Epithelial cell of prostate (primary cell): ENCODE data around the gene LRRC40.
"Not testable (repeated sequence)": the region's sequence is repeated elsewhere in the genome, so short reads cannot be mapped to it uniquely, and the experiment has no call there.

ENCODE experiments used
- DNase-seq: peaks from one replicate; pipeline ENCODE4 v3.0.0-alpha.2; 2011; ENCODE audit warnings: low read depth, low spot score
- H3K27ac ChIP-seq: fragments of 450-650 bp; 2 replicates; pipeline ENCODE4 v1.5.1; 2017; ENCODE audit warnings: mild to moderate bottlenecking

Gene LRRC40

GRCh38 chr1:70205434-70206118 is at the start of gene LRRC40:
Gene LRRC40, minus strand, starts transcription at chr1:70205579. Its CDS starts 39 bp downstream, at chr1:70205540.
- H3K27ac ChIP-seq: peak within 1 kb of the TSS; percentile 78
- peak; percentile 75 for DNase-seq

- H3K27ac ChIP-seq: no peak overlapping the region
- DNase-seq: no peak
Measured at GRCh38 chr1:70248729-70249128, 43.4 kb upstream of the LRRC40 start.

- DNase-seq: no peak
Measured at GRCh38 chr1:70247768-70248167, 42.4 kb upstream of the LRRC40 start.

GRCh38 chr1:70247122-70247521 is 41.7 kb upstream of the LRRC40 start:
- DNase-seq: no peak
- no peak overlapping the region for H3K27ac ChIP-seq

More at GRCh38 chr1:70247768-70248167, 42.4 kb upstream of the LRRC40 start:
- H3K27ac ChIP-seq: no peak overlapping the region

- no peak for DNase-seq
Measured at GRCh38 chr1:70239940-70240339, 34.6 kb upstream of the LRRC40 start.

GRCh38 chr1:70234733-70235132 is 29.4 kb upstream of the LRRC40 start:
- peak overlapping the region; percentile 18 for H3K27ac ChIP-seq
- DNase-seq: no peak

More at GRCh38 chr1:70239940-70240339, 34.6 kb upstream of the LRRC40 start:
- H3K27ac ChIP-seq: no peak overlapping the region

DNA sequence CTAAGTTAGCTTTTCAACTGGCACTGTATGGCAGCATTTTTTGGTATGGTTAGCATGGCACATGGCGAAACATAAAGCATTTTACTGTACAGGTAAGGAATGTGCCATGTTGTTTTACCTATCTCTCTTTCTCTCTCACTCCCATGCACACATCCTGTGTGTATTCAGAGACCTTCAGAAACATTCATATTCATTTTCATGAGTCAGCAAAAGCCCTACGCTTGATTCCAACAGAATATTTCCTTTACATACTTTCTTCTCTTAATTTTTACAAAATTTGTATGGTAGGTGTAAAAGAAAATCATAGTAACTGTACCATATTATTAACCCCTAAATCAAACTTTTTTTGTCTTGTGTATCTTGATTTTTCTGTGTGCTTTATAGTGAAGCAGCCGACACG is 26.1 kb upstream of the LRRC40 start:
- no peak for DNase-seq
- H3K27ac ChIP-seq: no peak overlapping the region

DNA sequence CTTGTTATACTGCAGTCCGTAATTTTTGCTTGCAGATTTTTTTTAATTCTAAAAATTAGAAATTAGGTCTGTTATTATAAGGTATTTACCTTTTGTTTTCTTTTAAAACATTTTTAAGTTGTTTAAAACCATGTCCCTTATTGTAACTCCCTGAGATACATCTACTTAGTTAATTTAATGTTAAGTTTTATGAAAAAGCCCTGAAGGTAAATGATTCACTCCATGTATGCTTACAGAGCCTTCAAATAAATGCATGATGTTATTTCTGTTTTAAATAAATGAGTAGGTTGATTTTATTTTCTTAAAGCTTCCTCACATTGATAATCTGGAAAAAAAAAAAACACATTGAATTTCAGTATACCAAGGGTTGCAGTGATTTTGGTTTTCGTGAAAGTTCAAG is 23.3 kb upstream of the LRRC40 start:
- no peak for DNase-seq
- no peak overlapping the region for H3K27ac ChIP-seq

- H3K27ac ChIP-seq: no peak overlapping the region
- DNase-seq: no peak
Measured at GRCh38 chr1:70227439-70227838, 22.1 kb upstream of the LRRC40 start.

GRCh38 chr1:70224954-70225353 is 19.6 kb upstream of the LRRC40 start:
- no peak overlapping the region for H3K27ac ChIP-seq
- no peak for DNase-seq

DNA sequence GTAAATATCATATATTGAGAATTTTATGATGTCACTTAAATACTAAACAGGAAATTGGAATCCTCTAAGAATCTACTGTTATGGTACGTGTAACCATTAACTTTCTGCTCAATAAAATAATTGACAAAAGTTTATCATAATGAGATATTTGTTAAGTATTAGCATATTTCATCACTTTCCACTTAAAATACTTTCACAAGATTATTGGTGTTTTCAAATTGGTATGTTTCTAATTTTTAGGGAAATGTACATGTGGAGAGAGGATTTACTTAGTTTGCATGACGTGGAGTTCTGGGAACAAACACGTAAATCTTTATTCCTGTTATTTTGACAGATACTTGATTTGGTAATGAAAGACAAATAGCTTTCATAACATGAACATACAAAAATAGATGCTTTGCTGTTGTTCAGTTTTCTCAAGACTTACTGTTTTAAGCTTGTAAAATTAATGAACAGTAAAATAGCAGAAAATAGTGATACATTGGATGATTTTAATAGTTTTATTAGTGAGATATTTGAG is 17.4 kb upstream of the LRRC40 start:
- DNase-seq: no peak
- H3K27ac ChIP-seq: peak overlapping the region; percentile 94

DNA sequence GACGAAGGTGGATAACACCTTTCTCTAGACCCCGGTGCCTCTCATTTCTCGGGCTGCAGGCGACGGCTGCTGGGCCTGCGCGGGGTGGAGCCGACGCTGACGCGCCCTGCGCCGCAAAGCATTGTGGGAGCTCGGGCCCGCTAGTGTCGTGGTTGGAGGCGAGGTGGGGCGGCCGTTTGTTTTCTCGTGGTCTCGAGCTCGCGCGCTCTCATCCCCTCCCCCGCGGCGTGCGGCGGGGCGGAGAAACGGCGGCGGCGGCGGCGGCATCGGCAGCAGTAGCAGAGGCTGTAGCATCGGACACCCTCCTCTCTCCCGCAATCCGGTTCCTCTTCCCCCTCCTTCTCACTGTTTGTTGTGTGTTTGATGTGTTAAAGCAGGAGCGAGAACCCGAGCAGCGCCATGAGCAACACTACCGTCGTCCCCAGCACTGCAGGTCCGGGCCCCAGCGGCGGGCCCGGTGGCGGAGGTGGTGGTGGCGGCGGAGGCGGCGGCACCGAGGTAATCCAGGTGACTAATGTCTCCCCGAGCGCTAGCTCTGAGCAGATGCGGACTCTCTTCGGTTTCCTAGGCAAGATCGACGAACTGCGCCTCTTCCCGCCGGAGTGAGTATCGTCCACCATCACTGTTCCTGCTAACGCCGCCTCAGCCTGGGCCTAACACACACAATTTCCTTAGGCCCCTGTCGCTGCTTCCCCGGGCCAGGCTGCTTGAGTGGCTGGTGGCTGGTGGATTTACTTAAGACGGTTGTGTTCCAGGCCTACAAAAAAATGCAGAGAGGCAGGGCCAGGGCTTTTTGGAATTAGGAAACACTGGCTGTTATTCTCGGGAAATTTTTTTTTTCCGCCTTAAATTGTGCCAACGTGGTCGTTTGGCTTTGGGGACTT is 16.1 kb upstream of the LRRC40 start, which contains the start of gene SRSF11:
TSS of gene SRSF11 (plus strand) at position 143 of the 884 bp plus-strand sequence. CDS start at position 400, 257 bp downstream.
- DNase-seq: peak; percentile 58
- H3K27ac ChIP-seq: peak within 1 kb of the TSS; percentile 94

DNA sequence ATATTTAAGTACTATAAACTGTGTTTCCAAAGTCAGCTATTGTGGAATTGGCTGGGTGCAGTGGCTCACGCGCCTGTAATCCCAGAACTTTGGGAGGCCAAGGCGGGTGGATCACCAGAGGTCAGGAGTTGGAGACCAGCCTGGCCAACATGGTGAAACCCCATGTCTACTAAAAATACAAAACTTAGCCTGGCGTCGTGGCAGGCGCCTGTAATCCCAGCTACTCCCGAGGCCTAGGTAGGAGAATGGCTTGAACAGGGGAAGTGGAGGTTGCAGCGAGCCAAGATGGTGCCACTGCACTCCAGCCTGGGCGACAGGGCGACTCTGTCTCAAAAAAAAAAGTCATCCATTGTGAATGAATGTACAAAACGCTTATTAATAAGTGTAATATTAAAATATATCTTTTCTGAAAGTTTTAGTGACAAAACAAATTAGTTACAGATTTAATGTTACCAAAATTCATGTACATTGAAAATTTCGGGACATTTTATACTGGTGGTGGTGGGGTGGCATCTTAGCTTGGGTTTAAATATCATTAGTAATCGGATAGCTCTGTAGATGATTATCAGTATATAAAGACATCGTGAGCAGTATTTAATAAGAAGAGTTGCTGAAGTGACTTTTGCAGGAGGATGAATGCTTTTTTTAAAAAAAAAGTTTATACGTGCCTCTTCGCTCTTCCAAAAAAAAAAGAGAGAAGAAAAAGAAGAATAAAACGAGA is 15.3 kb upstream of the LRRC40 start:
- no peak for DNase-seq
- H3K27ac ChIP-seq: peak overlapping the region; percentile 94

GRCh38 chr1:70220015-70220414 is 14.6 kb upstream of the LRRC40 start:
- DNase-seq: no peak
- H3K27ac ChIP-seq: peak overlapping the region; percentile 94

- no peak overlapping the region for H3K27ac ChIP-seq
- DNase-seq: no peak
Measured at GRCh38 chr1:70211541-70211940, 6.2 kb upstream of the LRRC40 start.

GRCh38 chr1:70210820-70211219 is 5.4 kb upstream of the LRRC40 start:
- DNase-seq: no peak
- no peak overlapping the region for H3K27ac ChIP-seq

- DNase-seq: no peak
- no peak overlapping the region for H3K27ac ChIP-seq
Measured at GRCh38 chr1:70208292-70208691, 2.9 kb upstream of the LRRC40 start.

GRCh38 chr1:70207492-70207891 is 2.1 kb upstream of the LRRC40 start:
- DNase-seq: no peak
- no peak overlapping the region for H3K27ac ChIP-seq

DNA sequence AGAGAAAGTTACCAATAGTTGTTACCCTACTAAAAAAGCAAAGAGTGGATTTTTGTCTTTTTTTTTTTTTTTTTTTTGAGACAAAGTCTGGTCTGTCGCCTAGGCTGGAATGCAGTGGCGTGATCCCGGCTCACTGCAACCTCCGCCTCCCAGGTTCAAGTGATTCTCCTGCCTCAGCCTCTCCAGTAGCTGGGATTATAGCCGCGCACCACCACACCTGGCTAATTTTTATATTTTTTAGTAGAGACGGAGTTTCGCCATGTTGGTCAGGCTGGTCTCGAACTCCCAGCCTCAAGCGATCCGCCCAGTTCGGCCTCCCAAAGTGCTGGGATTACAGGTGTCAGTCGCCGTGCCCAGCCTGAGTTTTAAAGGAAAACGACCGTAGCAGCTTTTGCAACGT is 1.5 kb upstream of the LRRC40 start:
- DNase-seq, H3K27ac ChIP-seq: not testable (repeated sequence)

GRCh38 chr1:70205071-70205433 is 327 bp downstream of the LRRC40 start:
- DNase-seq: no peak
- H3K27ac ChIP-seq: peak overlapping the region; percentile 78
